ENCODE data around the gene NR6A1.

DNA sequence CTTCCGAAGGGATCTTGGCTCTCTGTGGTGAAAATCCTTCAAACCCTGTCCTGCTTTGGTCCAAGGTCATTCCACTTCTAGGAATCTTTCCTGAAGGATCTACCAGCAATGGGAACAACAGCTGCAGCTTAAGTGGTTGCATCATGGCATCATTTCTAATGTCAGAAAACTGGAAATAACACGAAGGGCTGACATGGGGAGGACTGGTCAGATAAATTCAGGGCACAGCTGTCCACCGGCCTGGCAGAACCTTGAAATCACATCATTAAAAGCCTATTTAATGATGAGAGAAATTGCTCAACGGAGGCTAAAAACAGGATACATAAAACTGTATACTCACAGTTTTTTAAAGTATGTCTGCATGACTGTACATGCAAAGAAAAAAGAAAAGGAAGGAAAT is 34.1 kb upstream of the NR6A1 start:
- TF ChIP-seq, protein P1, sequence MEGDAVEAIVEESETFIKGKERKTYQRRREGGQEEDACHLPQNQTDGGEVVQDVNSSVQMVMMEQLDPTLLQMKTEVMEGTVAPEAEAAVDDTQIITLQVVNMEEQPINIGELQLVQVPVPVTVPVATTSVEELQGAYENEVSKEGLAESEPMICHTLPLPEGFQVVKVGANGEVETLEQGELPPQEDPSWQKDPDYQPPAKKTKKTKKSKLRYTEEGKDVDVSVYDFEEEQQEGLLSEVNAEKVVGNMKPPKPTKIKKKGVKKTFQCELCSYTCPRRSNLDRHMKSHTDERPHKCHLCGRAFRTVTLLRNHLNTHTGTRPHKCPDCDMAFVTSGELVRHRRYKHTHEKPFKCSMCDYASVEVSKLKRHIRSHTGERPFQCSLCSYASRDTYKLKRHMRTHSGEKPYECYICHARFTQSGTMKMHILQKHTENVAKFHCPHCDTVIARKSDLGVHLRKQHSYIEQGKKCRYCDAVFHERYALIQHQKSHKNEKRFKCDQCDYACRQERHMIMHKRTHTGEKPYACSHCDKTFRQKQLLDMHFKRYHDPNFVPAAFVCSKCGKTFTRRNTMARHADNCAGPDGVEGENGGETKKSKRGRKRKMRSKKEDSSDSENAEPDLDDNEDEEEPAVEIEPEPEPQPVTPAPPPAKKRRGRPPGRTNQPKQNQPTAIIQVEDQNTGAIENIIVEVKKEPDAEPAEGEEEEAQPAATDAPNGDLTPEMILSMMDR (IDR thresholded peaks at IDR 0.05) = no peak
- TF ChIP-seq POLR2A (IDR thresholded peaks at IDR 0.05) = no peak
